Measurements from ENCODE around the gene OCA2. TPM values are rescaled to one million over a fixed set of nuclear protein-coding genes. Genes with fewer than 3 reads are reported as not detected.

The OCA2 gene
- total RNA-seq, 1 experiment from 2014 or later, result 0.31 TPM

- no peak overlapping the region for H3K56ac ChIP-seq (ENCODE audit: insufficient read length, low read depth, low read length)
- Mint-ChIP-seq H3K36me3 (ENCODE audit: insufficient read depth in 1 of 3, low read depth in 3 of 3) (peaks cover 55 to 69% (median 56%) of the 10 kb centered on the region in 3 experiments), H3K4me3 (no peak overlapping the region), H3K9me3 (no peaks in the 10 kb centered on the region), H3K27me3 (ENCODE audit: low read depth) (no peaks in the 10 kb centered on the region), H3K4me1 (no peaks in the 10 kb centered on the region), H3K27ac (no peak overlapping the region)
- no peak overlapping the region for H2BK15ac ChIP-seq (ENCODE audit: low read depth, low read length)
- H2AFZ ChIP-seq (ENCODE audit: low read length), result no peak overlapping the region
- no peak overlapping the region for H3K4ac ChIP-seq (ENCODE audit: low read depth, low read length)
- no peak for DNase-seq
- H3K79me2 ChIP-seq (ENCODE audit: insufficient read depth, low read length), result no peaks in the 10 kb centered on the region
- no peak overlapping the region for H4K91ac ChIP-seq (ENCODE audit: insufficient read length, low read depth, low read length)
- no peak overlapping the region for H3K9ac ChIP-seq (ENCODE audit: extremely low read depth, insufficient read length, low read length)
- H2BK20ac ChIP-seq (ENCODE audit: low read depth, low read length, poor library complexity, severe bottlenecking), result no peak overlapping the region
- WGBS (ENCODE audit: extremely low coverage, insufficient read length, low lambda C conversion rate), result no CpG with 5 or more reads among the region's 10 CpGs
- no peak overlapping the region for H4K8ac ChIP-seq (replicated peaks; ENCODE audit: insufficient read length, low read depth, low read length)
- H3K4me2 ChIP-seq (ENCODE audit: insufficient read depth, insufficient read length, low read length), result no peak overlapping the region
- H3K27ac ChIP-seq (ENCODE audit: insufficient read length, low read depth, low read length), result no peak overlapping the region
- H3K14ac ChIP-seq (ENCODE audit: insufficient read depth, low read length), result no peak overlapping the region
- no peak overlapping the region for H3K18ac ChIP-seq (ENCODE audit: insufficient read length, low read depth, low read length)
- no peak for TF ChIP-seq CTCF (conservative IDR thresholded peaks at IDR 0.05)
- H3K23me2 ChIP-seq (ENCODE audit: insufficient read length, low read depth, low read length, poor library complexity, severe bottlenecking), result no peaks in the 10 kb centered on the region
- H3T11ph ChIP-seq (ENCODE audit: low read length), result no peak overlapping the region
- no peaks in the 10 kb centered on the region for H4K20me1 ChIP-seq (ENCODE audit: control insufficient read depth, insufficient read depth, insufficient read length)
- H4K5ac ChIP-seq (ENCODE audit: insufficient read length, low read depth, low read length), result no peak overlapping the region
- no peaks in the 10 kb centered on the region for H3K79me1 ChIP-seq (ENCODE audit: insufficient read depth, low read depth, low read length, poor library complexity, severe bottlenecking)
- no peak overlapping the region for H2BK5ac ChIP-seq (ENCODE audit: insufficient read length, low read length)
- H2AK5ac ChIP-seq (ENCODE audit: insufficient read length, low read length), result no peak overlapping the region
- H3K23ac ChIP-seq (ENCODE audit: insufficient read length, low read depth, low read length), result no peak overlapping the region
- no peak overlapping the region for H2BK120ac ChIP-seq (ENCODE audit: low read depth, low read length, poor library complexity, severe bottlenecking)
- H3K4me1 ChIP-seq (ENCODE audit: insufficient read depth, low read length), result no peaks in the 10 kb centered on the region
- H3K27me3 ChIP-seq (ENCODE audit: insufficient read depth, low read length), result no peaks in the 10 kb centered on the region
- H2BK12ac ChIP-seq (ENCODE audit: insufficient read length, low read depth, low read length), result no peak overlapping the region
- no peaks in the 10 kb centered on the region for H3K9me3 ChIP-seq (ENCODE audit: control insufficient read depth, low read depth, low read length)
These were observed 25.7 kb upstream of the OCA2 start for GRCh38 chr15:28124841-28125240.

All from H9 (cell line).